A549 (cell line): Measurements from ENCODE around the gene LDLRAD3.

Experiments
- BHLHE40 ChIP-seq: IDR thresholded peaks from 2 replicates; pipeline ENCODE4 v1.6.1; 2012; ENCODE audit warnings: low read depth, low read length, inconsistent platforms
- CEBPB ChIP-seq, 2 experiments: fragments of >200 bp in 1 of 2; sonication (Bioruptor Twin) in 1 of 2; formaldehyde crosslinking in 1 of 2; IDR thresholded peaks; 2 replicates each; pipeline ENCODE4 v1.6.1; 2012 to 2016
- CTCF ChIP-seq: fragments of >200 bp; sonication (Bioruptor Twin); formaldehyde crosslinking; IDR thresholded peaks from 3 replicates; pipeline ENCODE4 v1.5.1; 2016
- KDM1A ChIP-seq: fragments of 200-600 bp; sonication (generic); IDR thresholded peaks from 2 replicates; pipeline ENCODE4 v1.6.1; 2016; ENCODE audit warnings: low read depth, mild to moderate bottlenecking
- MAFK ChIP-seq: fragments of 450-650 bp; IDR thresholded peaks from 2 replicates; pipeline ENCODE4 v1.6.1; 2014; ENCODE audit not compliant: partially characterized antibody
- POLR2A ChIP-seq: IDR thresholded peaks from 2 replicates; pipeline ENCODE4 v1.6.1; 2012; ENCODE audit warnings: mild to moderate bottlenecking, low read length
- RAD21 ChIP-seq, 2 experiments: fragments of >200 bp in 1 of 2; sonication (Bioruptor Twin) in 1 of 2; formaldehyde crosslinking in 1 of 2; IDR thresholded peaks in 1 of 2; conservative IDR thresholded peaks in 1 of 2; 2 replicates in 1 of 2; 3 replicates in 1 of 2; pipeline ENCODE4 v1.6.1; 2012 to 2018; ENCODE audit warnings: inconsistent platforms in 1 of 2
- TF ChIP-seq, protein P1 (sequence below): fragments of 150-350 bp; IDR thresholded peaks from 2 replicates; pipeline ENCODE4 v1.6.1; 2014; ENCODE audit warnings: low read depth, mild to moderate bottlenecking, low read length

GRCh38 chr11:36108881-36109589, 165.2 kb downstream of the LDLRAD3 start:
- TF ChIP-seq CTCF: no peak
- no peak for TF ChIP-seq RAD21 (conservative IDR thresholded peaks at IDR 0.05 in 1 of 2, IDR thresholded peaks at IDR 0.05 in 1 of 2)
- TF ChIP-seq POLR2A: no peak
- no peak for TF ChIP-seq KDM1A
- TF ChIP-seq, protein P1, sequence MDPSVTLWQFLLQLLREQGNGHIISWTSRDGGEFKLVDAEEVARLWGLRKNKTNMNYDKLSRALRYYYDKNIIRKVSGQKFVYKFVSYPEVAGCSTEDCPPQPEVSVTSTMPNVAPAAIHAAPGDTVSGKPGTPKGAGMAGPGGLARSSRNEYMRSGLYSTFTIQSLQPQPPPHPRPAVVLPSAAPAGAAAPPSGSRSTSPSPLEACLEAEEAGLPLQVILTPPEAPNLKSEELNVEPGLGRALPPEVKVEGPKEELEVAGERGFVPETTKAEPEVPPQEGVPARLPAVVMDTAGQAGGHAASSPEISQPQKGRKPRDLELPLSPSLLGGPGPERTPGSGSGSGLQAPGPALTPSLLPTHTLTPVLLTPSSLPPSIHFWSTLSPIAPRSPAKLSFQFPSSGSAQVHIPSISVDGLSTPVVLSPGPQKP: no peak
- no peak for TF ChIP-seq MAFK
- no peak for TF ChIP-seq BHLHE40
- TF ChIP-seq CEBPB (IDR thresholded peaks at IDR 0.05): no peak
